Measurements from ENCODE around the gene ADGRG4. TPM values are rescaled to one million over a fixed set of nuclear protein-coding genes. Genes with fewer than 3 reads are reported as not detected.

The ADGRG4 gene
- total and polyA plus RNA-seq, 9 donors: under 0.01 to 0.44 (median 0.02) TPM; not detected in 1

DNA sequence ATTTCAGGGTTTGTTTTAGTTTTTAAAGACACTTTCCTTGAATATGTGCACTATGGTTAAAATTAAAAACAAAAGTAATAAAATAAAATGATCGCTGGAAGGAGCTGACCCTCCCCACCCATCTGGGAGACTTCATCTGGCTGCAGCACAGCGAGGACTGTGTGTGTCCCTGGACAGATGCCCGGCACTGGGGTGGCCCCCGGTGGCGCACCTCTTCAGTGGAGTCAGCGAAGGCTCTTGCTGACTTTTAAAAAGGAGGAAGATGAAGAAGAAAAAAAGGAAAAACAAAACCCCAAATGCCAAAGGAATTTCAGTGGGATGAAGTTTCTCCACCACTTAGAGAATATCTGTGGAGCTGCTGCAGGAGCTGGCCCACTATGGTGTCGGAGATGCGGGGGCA is 5.4 kb upstream of the ADGRG4 start:
- Histone ChIP-seq H3K4me1 (ENCODE audit: control insufficient read depth, insufficient read depth, low read length) (no peaks in the 10 kb centered on the region), H3K36me3 (ENCODE audit: control insufficient read depth, insufficient read depth, low read length) (no peaks in the 10 kb centered on the region), H3K27me3 (ENCODE audit: control insufficient read depth, insufficient read depth, low read length) (peaks cover 14% of the 10 kb centered on the region), H3K4me3 (ENCODE audit: low read length) (no peak overlapping the region), H3K9me3 (replicated peaks; ENCODE audit: control insufficient read depth, low read depth, low read length) (no peaks in the 10 kb centered on the region), H3K27ac (ENCODE audit: low read length) (no peak overlapping the region)
- no CpG with 5 or more reads among the region's 8 CpGs for WGBS (ENCODE audit: insufficient coverage)
- no peak for DNase-seq

DNA sequence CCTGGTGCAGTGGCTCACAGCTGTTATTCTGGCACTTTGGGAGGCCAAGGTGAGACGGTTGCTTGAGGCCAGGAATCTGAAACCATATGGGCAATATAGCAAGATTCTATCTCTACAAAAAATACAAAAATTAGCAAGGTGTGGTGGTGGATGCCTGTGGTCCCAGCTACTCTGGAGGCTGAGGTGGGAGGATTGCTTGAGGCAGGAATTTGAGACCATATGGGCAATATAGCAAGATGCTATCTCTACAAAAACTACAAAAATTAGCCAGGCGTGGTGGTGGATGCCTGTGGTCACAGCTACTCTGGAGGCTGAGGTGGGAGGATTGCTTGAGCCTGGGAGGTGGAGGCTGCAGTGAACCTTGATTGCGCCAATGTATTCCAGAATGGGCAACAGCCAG is 2.3 kb downstream of the ADGRG4 start:
- no peak overlapping the region for H3K4me3 ChIP-seq (ENCODE audit: low read length)
- H3K36me3 ChIP-seq (ENCODE audit: control insufficient read depth, insufficient read depth, low read length): no peaks in the 10 kb centered on the region
- no peak overlapping the region for H3K27ac ChIP-seq (ENCODE audit: low read length)
- 100% methylated on average over 1 of the region's 3 CpGs for WGBS (ENCODE audit: insufficient coverage)
- H3K27me3 ChIP-seq (ENCODE audit: control insufficient read depth, insufficient read depth, low read length): peaks cover 8% of the 10 kb centered on the region
- no peaks in the 10 kb centered on the region for H3K9me3 ChIP-seq (replicated peaks; ENCODE audit: control insufficient read depth, low read depth, low read length)
- no peak for DNase-seq
- H3K4me1 ChIP-seq (ENCODE audit: control insufficient read depth, insufficient read depth, low read length): no peaks in the 10 kb centered on the region

DNA sequence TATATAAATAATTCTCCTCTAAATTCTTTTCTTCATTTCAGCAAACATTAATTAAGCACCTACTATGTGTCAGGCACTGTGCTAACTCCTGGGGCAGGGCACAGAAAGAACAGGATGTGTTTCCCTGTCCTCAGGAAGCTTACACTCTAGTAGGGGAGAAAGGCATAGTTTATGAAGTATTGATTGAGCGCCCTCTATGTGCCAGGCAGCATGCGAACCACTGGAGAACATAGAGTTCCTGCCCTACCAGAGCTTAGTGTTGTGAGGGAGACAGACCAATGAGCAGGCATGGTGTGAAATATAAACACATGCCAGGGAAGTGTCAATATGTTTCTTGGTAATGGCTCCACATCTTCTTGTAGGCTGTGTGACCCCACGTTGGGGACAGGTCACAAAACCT is 3.7 kb downstream of the ADGRG4 start:
- no peaks in the 10 kb centered on the region for H3K4me1 ChIP-seq (ENCODE audit: control insufficient read depth, insufficient read depth, low read length)
- H3K27ac ChIP-seq (ENCODE audit: low read length): no peak overlapping the region
- peaks cover 8% of the 10 kb centered on the region for H3K27me3 ChIP-seq (ENCODE audit: control insufficient read depth, insufficient read depth, low read length)
- H3K9me3 ChIP-seq (replicated peaks; ENCODE audit: control insufficient read depth, low read depth, low read length): no peaks in the 10 kb centered on the region
- H3K4me3 ChIP-seq (ENCODE audit: low read length): no peak overlapping the region
- 39% methylated on average over 3 of the region's 3 CpGs for WGBS (ENCODE audit: insufficient coverage)
- no peak for DNase-seq
- no peaks in the 10 kb centered on the region for H3K36me3 ChIP-seq (ENCODE audit: control insufficient read depth, insufficient read depth, low read length)

DNA sequence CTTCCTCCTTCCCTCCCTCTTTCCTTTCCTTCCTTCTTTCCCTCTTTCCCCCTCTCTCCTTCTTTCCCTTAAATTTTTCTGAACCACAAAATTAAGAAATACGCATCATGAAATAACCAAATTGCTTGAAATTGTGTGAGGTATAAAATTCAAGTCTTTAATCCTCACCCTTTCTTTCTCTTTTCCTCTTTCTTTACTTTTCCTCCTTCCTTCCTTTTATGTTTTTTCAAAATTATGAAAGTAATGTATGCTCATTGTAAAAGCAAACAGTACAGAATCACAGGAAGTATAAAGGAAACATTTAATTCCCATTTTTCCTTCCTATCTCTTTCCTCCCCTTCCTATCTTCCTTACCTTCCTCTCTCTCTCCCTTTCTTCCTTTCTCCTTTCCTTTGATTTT is 5.4 kb downstream of the ADGRG4 start:
- Histone ChIP-seq H3K27ac (ENCODE audit: low read length) (no peak overlapping the region), H3K4me1 (ENCODE audit: control insufficient read depth, insufficient read depth, low read length) (no peaks in the 10 kb centered on the region), H3K36me3 (ENCODE audit: control insufficient read depth, insufficient read depth, low read length) (no peaks in the 10 kb centered on the region), H3K27me3 (ENCODE audit: control insufficient read depth, insufficient read depth, low read length) (peaks cover 8% of the 10 kb centered on the region), H3K9me3 (replicated peaks; ENCODE audit: control insufficient read depth, low read depth, low read length) (no peaks in the 10 kb centered on the region), H3K4me3 (ENCODE audit: low read length) (no peak overlapping the region)
- no CpG with 5 or more reads among the region's 1 CpG for WGBS (ENCODE audit: insufficient coverage)
- no peak for DNase-seq

- Histone ChIP-seq H3K4me3 (ENCODE audit: low read length) (no peak overlapping the region), H3K27ac (ENCODE audit: low read length) (no peak overlapping the region), H3K9me3 (replicated peaks; ENCODE audit: control insufficient read depth, low read depth, low read length) (no peaks in the 10 kb centered on the region), H3K36me3 (ENCODE audit: control insufficient read depth, insufficient read depth, low read length) (no peaks in the 10 kb centered on the region), H3K27me3 (ENCODE audit: control insufficient read depth, insufficient read depth, low read length) (peaks cover 10% of the 10 kb centered on the region), H3K4me1 (ENCODE audit: control insufficient read depth, insufficient read depth, low read length) (no peaks in the 10 kb centered on the region)
- DNase-seq: no peak
- WGBS (ENCODE audit: insufficient coverage): no CpG with 5 or more reads among the region's 1 CpG
These were observed 6.7 kb downstream of the ADGRG4 start for GRCh38 chrX:136307471-136307870.

DNA sequence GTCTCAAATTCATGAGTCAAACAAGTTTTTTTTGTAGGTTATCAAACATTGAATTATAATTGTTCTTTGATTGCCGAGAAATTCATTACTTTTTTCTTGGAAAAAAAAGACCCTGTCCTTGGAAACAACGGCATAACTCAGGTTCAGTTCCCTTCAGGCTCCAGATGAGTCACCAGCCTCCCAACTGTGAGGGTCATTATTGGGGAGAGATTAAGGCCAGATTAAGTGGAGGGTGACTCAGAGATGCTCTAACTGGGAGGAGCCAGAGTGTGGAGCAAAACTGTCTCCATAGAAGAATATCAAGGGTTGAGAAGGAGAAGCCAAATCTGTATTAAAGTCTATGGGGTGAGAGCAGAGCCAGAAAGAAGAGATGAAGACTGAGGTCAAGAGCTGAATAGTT is 9.6 kb downstream of the ADGRG4 start:
- H3K27me3 ChIP-seq (ENCODE audit: control insufficient read depth, insufficient read depth, low read length): peaks cover 6% of the 10 kb centered on the region
- DNase-seq: no peak
- no peaks in the 10 kb centered on the region for H3K4me1 ChIP-seq (ENCODE audit: control insufficient read depth, insufficient read depth, low read length)
- no peaks in the 10 kb centered on the region for H3K9me3 ChIP-seq (replicated peaks; ENCODE audit: control insufficient read depth, low read depth, low read length)
- 100% methylated on average over 1 of the region's 2 CpGs for WGBS (ENCODE audit: insufficient coverage)
- H3K4me3 ChIP-seq (ENCODE audit: low read length): no peak overlapping the region
- no peak overlapping the region for H3K27ac ChIP-seq (ENCODE audit: low read length)
- H3K36me3 ChIP-seq (ENCODE audit: control insufficient read depth, insufficient read depth, low read length): no peaks in the 10 kb centered on the region

- H3K27ac ChIP-seq (ENCODE audit: low read length): no peak overlapping the region
- no peaks in the 10 kb centered on the region for H3K36me3 ChIP-seq (ENCODE audit: control insufficient read depth, insufficient read depth, low read length)
- no peak for DNase-seq
- H3K9me3 ChIP-seq (replicated peaks; ENCODE audit: control insufficient read depth, low read depth, low read length): no peaks in the 10 kb centered on the region
- H3K4me3 ChIP-seq (ENCODE audit: low read length): no peak overlapping the region
- H3K27me3 ChIP-seq (ENCODE audit: control insufficient read depth, insufficient read depth, low read length): peaks cover 3% of the 10 kb centered on the region
- WGBS (ENCODE audit: insufficient coverage): no CpG with 5 or more reads among the region's 2 CpGs
- H3K4me1 ChIP-seq (ENCODE audit: control insufficient read depth, insufficient read depth, low read length): no peaks in the 10 kb centered on the region
These were observed 17.4 kb downstream of the ADGRG4 start for GRCh38 chrX:136318156-136318555.

GRCh38 chrX:136318895-136319597 is 18.3 kb downstream of the ADGRG4 start:
- H3K27me3 ChIP-seq (ENCODE audit: control insufficient read depth, insufficient read depth, low read length): peaks cover 3% of the 10 kb centered on the region
- 44% methylated on average over 3 of the region's 8 CpGs for WGBS (ENCODE audit: insufficient coverage)

DNA sequence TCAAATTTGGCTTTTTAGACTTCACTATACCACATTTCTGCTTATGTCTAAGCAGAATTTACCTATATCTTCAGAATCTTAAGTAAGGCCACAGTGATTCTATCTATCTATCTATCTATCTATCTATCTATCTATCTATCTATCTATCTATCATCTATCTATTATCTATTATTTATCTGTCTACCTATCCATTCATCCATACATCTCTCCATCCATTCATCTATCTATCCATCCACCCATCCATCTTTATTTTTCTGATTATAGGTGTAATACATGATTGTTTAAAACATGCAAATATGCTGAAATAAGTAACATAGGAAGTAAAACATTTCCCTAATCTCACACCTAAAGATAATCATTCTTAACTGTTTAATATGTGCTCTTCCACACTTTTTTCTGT is 18.8 kb downstream of the ADGRG4 start:
- no peaks in the 10 kb centered on the region for H3K36me3 ChIP-seq (ENCODE audit: control insufficient read depth, insufficient read depth, low read length)
- H3K27ac ChIP-seq (ENCODE audit: low read length): no peak overlapping the region
- H3K4me1 ChIP-seq (ENCODE audit: control insufficient read depth, insufficient read depth, low read length): no peaks in the 10 kb centered on the region
- peaks cover 3% of the 10 kb centered on the region for H3K27me3 ChIP-seq (ENCODE audit: control insufficient read depth, insufficient read depth, low read length)
- no peaks in the 10 kb centered on the region for H3K9me3 ChIP-seq (replicated peaks; ENCODE audit: control insufficient read depth, low read depth, low read length)
- DNase-seq: no peak
- H3K4me3 ChIP-seq (ENCODE audit: low read length): no peak overlapping the region

More at GRCh38 chrX:136318895-136319597, 18.3 kb downstream of the ADGRG4 start:
- DNase-seq: no peak
- no peaks in the 10 kb centered on the region for H3K36me3 ChIP-seq (ENCODE audit: control insufficient read depth, insufficient read depth, low read length)
- H3K27ac ChIP-seq (ENCODE audit: low read length): no peak overlapping the region
- H3K4me3 ChIP-seq (ENCODE audit: low read length): no peak overlapping the region
- no peaks in the 10 kb centered on the region for H3K9me3 ChIP-seq (replicated peaks; ENCODE audit: control insufficient read depth, low read depth, low read length)
- no peaks in the 10 kb centered on the region for H3K4me1 ChIP-seq (ENCODE audit: control insufficient read depth, insufficient read depth, low read length)

GRCh38 chrX:136321532-136321931 is 20.8 kb downstream of the ADGRG4 start:
- H3K4me1 ChIP-seq (ENCODE audit: control insufficient read depth, insufficient read depth, low read length): no peaks in the 10 kb centered on the region
- no peak for DNase-seq
- no peak overlapping the region for H3K4me3 ChIP-seq (ENCODE audit: low read length)
- no peaks in the 10 kb centered on the region for H3K9me3 ChIP-seq (replicated peaks; ENCODE audit: control insufficient read depth, low read depth, low read length)
- H3K27ac ChIP-seq (ENCODE audit: low read length): no peak overlapping the region
- peaks cover 3% of the 10 kb centered on the region for H3K27me3 ChIP-seq (ENCODE audit: control insufficient read depth, insufficient read depth, low read length)
- no CpG with 5 or more reads among the region's 3 CpGs for WGBS (ENCODE audit: insufficient coverage)
- H3K36me3 ChIP-seq (ENCODE audit: control insufficient read depth, insufficient read depth, low read length): no peaks in the 10 kb centered on the region

DNA sequence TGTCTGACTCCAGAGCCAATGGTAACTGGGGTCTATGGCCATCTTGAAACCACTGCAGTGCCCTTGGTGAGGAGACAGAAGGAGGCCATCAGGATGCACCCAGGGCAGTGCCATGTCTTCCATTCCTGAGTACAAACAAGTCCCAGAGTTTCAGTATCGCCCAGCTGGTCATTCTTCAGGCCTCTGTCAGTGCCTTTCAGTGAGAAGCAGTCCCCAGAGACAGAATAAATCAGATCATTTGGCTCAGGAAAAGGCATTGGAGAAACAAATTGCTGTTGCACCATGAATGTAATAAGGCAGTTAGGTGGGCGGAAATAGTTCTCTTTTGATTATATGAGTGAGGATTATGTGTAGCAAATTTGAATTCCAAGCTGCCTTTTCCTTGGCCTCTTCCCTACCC is 21.3 kb downstream of the ADGRG4 start:
- 33% methylated on average over 1 of the region's 2 CpGs for WGBS (ENCODE audit: insufficient coverage)
- peaks cover 3% of the 10 kb centered on the region for H3K27me3 ChIP-seq (ENCODE audit: control insufficient read depth, insufficient read depth, low read length)
- peak; percentile 7 for DNase-seq

More for the DNA sequence above, 21.3 kb downstream of the ADGRG4 start:
- Histone ChIP-seq H3K9me3 (replicated peaks; ENCODE audit: control insufficient read depth, low read depth, low read length) (no peaks in the 10 kb centered on the region), H3K4me1 (ENCODE audit: control insufficient read depth, insufficient read depth, low read length) (no peaks in the 10 kb centered on the region), H3K36me3 (ENCODE audit: control insufficient read depth, insufficient read depth, low read length) (no peaks in the 10 kb centered on the region), H3K4me3 (ENCODE audit: low read length) (no peak overlapping the region), H3K27ac (ENCODE audit: low read length) (no peak overlapping the region)

Measured in muscle of leg (tissue), 11 donors.